Measurements from ENCODE around the gene BCAS3.

DNA sequence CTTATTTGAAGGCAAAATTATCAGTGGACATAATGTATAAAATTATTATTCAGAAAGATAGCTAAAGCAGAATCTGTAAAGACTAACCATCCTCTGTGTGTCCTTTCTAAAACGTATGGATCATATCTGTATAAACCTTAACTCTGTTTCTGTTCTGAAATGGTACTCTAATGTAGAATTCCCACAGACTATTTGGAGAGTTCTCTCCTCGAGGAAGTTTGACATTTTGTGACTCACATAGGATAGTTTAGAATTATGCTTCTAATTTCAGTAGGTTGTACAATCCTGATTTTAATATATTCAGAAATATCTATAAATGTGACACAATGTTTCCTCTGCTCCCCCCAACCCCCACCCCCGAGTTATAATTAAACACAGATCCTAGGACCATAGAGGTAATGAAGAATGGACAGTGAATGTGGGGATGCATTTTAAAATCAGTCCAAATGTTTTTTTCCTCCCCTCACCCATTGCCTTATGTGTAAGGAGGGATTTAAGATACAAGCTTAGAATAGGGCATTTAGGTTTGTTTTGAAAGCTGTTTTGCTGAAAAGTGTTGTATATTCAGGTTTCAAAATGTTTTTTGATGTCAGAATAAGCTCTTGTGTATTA is 66.8 kb downstream of the BCAS3 start:
- TF ChIP-seq POLR2A (IDR thresholded peaks at IDR 0.05) (no peak), POLR2AphosphoS5 (IDR thresholded peaks at IDR 0.05) (no peak)

Data from spleen (tissue), 3 donors.